Hematopoietic multipotent progenitor cell treated with erythropoietin and hydrocortisone succinate and interleukin-3 and kit ligand, for 8 days (in vitro differentiated cells): ENCODE measurements around the gene SLC66A1.

Experiments
- DNase-seq: peaks from one replicate; pipeline ENCODE4 v3.0.0-alpha.2; 2015

The SLC66A1 gene

GRCh38 chr1:19344831-19345230 lies 32.7 kb downstream of the SLC66A1 start:
- DNase-seq, result no peak

GRCh38 chr1:19345391-19345790 lies 33.3 kb downstream of the SLC66A1 start:
- no peak for DNase-seq

GRCh38 chr1:19346026-19346425 lies 33.9 kb downstream of the SLC66A1 start:
- no peak for DNase-seq

- DNase-seq, result peak; percentile 30
Measured at GRCh38 chr1:19347533-19348172, 35.5 kb downstream of the SLC66A1 start.

- no peak for DNase-seq
Measured at GRCh38 chr1:19348441-19349198, 36.5 kb downstream of the SLC66A1 start.

GRCh38 chr1:19349999-19350398 lies 37.9 kb downstream of the SLC66A1 start:
- no peak for DNase-seq

- DNase-seq, result no peak
Measured at GRCh38 chr1:19350566-19350965, 38.4 kb downstream of the SLC66A1 start.

GRCh38 chr1:19351873-19352272 lies 39.7 kb downstream of the SLC66A1 start:
- DNase-seq, result no peak

- no peak for DNase-seq
Measured at GRCh38 chr1:19352839-19353238, 40.7 kb downstream of the SLC66A1 start.

- DNase-seq, result no peak
Measured at GRCh38 chr1:19353596-19353995, 41.5 kb downstream of the SLC66A1 start.

GRCh38 chr1:19354531-19354981 lies 42.4 kb downstream of the SLC66A1 start:
- no peak for DNase-seq

- DNase-seq, result no peak
Measured at GRCh38 chr1:19356266-19356665, 44.1 kb downstream of the SLC66A1 start.

- no peak for DNase-seq
Measured at GRCh38 chr1:19357299-19357986, 45.3 kb downstream of the SLC66A1 start.

GRCh38 chr1:19358710-19359109 lies 46.6 kb downstream of the SLC66A1 start:
- DNase-seq, result no peak

GRCh38 chr1:19359357-19359756 lies 47.2 kb downstream of the SLC66A1 start:
- DNase-seq, result no peak

GRCh38 chr1:19360016-19360415 lies 47.9 kb downstream of the SLC66A1 start:
- no peak for DNase-seq

GRCh38 chr1:19360432-19360831 lies 48.3 kb downstream of the SLC66A1 start:
- DNase-seq, result no peak

GRCh38 chr1:19360843-19361610 lies 48.9 kb downstream of the SLC66A1 start:
- no peak for DNase-seq

- no peak for DNase-seq
Measured at GRCh38 chr1:19361611-19362147, 49.6 kb downstream of the SLC66A1 start.

GRCh38 chr1:19363536-19364152 lies 51.5 kb downstream of the SLC66A1 start:
- no peak for DNase-seq

- no peak for DNase-seq
Measured at GRCh38 chr1:19365721-19366120, 53.6 kb downstream of the SLC66A1 start.
